Smooth muscle cell of the brain vasculature (primary cell): ENCODE data around the gene MST1R.

ENCODE experiments used
- DNase-seq: peaks from one replicate; pipeline ENCODE4 v3.0.0-alpha.2; 2012; ENCODE audit warnings: low read depth, low spot score

The MST1R gene

DNA sequence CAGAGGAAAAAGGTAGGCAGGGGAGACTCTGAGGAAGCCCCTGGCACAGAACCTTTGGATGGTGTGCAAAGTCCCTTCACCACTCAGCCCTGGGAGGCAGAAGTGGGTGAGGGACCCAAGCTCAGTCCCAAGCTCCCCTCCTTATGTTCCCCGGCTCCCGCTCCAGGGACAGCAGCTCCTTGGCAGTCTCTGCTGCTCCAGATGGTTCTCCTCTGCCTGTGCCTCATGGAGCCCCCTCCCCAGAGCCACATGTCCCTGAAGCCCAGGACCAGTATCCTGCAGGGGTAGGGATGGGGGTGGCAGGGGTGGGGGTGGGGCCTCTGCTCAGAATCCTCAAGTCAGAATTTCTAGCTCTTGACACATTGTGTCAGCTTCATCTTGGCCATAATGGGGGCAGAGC, 26.0 kb downstream of the MST1R start:
- no peak for DNase-seq

DNA sequence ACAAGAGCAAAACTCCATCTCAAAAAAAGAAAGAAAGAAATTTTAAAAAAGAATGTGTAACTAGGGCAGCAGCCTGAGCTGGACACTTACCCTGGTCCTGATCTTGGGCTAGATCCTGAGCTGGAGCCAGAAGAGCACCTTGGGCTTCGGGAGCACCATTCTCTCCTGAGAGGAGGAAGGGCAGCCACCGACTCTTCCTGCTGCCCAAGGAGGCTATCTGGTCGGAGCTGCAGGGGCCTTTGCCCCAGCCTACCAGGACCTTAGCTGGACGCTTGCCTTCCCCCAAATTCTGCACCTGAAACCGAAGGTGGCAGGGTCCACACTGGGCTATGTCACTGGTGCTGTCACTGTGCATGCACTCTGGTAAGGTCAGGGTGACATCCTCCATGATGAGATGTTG, 27.1 kb downstream of the MST1R start:
- no peak for DNase-seq

- no peak for DNase-seq
These were observed 30.1 kb downstream of the MST1R start for GRCh38 chr3:49873623-49874022.

GRCh38 chr3:49872801-49873281, 30.8 kb downstream of the MST1R start:
- DNase-seq: no peak

DNA sequence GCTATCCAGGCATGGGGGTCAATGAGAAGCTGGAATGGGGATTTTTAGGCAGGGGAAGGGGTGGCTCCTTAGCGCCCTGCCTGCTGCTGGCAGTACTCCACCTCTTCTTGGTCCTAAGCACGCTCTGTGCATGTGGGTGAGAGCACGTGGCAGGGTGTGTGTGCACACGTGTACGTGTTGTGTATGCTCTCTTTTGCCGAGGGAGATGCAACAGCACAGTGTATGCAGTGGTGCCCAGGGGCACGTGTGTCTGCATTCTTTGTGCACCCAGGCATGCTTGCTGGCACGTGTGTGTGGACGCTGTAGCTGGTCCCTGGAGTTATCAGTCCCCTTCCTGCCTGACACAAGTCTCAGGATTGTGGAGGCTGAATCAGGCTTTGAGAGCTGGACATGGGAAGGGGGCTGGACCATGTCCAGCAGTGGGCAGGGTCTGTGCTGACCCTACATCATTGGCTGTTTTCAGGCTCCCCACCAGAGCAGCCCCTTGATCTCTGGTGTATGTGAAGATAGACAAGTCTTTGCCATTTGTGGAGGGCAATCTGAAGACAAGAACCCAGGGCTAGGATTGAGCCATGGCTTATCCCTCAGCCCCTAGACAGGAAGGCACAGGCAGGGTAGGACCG, 32.0 kb downstream of the MST1R start:
- no peak for DNase-seq

GRCh38 chr3:49869525-49870126, 34.0 kb downstream of the MST1R start, which contains the start of gene CAMKV:
Gene CAMKV (minus strand): TSS chr3:49869906. CDS start chr3:49862388, 7,518 bp downstream.
- DNase-seq: no peak

GRCh38 chr3:49868862-49869466, 34.7 kb downstream of the MST1R start:
- DNase-seq: no peak

- DNase-seq: no peak
These were observed 35.8 kb downstream of the MST1R start for GRCh38 chr3:49867871-49868321.

GRCh38 chr3:49867400-49867799, 36.3 kb downstream of the MST1R start:
- DNase-seq: no peak

- DNase-seq: no peak
These were observed 38.4 kb downstream of the MST1R start for GRCh38 chr3:49865198-49865784.

DNA sequence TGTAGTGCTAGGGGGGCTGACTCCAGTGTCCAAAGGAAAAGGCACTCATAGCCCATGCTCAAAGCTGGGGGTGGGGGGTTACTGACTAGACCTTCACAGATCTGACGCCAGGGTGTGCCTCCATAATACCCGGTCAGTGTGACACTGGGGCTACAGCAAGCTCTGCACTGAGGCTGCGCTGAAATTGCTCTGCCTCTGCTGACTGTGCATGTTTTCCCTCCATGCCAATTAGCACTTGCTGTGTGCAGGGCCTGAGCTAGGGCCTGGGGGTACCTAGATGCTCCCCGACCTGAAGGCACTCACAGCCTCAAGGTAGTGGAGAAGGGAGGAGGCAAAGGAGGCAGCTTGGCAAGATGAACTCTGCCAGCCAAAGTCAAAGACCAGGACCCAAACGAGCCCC, 39.2 kb downstream of the MST1R start:
- no peak for DNase-seq

DNA sequence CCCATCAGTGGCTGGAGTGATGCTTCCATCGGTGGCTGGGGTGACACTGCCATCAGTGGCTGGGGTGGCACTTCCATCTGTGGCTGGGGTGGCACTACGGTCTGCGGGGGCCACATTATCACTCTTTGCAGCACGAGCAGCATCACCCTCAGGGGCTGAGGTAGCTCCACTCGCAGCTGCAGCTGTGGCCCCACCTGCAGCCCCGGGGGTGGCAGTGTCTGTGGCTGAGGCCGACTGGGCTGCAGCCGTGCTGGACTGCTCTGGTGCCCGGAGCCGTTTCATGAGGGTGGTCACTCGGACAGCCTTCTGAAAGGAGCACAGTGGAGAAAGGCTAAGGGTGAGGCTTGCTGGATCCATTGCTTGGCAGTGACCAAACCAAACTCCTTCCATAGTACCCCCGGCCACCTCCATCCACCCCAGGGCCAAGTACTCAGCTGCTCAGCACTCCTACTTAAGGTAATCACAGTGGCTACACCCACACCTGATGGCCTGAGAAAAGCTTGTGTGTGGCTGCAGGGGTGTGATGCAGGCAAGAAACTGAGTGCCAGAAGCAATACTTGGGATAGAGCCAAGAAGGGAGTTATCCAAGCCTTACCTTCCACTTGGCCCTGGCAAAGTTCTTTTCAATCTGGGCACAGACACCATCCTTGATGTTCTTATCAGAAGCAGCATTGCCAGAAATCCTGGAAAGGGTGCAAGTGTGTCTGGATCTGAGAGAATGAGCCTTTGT, 43.9 kb downstream of the MST1R start:
- DNase-seq: no peak

DNA sequence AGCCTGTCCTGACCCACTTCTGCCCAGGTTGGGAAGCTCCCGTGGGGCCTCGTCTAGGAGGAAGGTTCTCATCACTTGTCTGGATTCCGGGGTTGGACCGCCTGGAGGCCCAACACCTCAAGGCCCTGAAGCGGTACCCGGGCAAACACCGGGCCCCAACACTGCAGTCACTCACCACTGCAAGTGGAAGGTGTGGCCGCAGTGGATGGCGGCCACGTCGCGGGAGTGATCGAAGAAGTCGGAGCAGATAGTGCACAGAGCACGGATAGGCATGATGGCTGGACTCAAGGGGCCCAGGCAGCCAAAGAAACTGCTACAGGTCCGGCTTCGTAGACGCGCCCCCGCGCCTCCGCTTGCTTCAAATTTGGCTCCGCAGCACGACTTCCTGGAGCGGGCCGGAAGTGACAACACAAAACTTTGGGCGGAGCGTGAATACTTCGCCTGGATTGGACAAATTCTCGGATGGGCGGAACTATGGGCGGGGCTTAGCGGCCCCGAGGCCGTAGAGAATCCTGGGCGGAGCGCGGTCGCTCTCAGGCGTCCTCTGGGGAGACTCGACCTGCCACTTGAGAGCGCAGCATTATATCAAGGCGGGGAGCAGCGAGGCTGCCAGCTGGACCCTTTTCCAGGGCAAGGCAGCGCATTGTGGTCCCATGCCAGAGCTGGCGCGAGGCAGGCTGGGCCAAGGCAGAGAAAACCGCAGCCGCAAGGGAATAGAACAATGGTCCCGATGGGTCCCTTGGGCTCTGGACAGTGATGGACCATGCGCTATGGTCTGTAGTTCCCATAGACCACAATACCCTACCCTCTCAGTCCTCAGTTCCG, 47.3 kb downstream of the MST1R start, which contains the start of gene TRAIP:
TSS of gene TRAIP (minus strand) at position 384 of the 825 bp plus-strand sequence. CDS start at position 273, 111 bp downstream.
- DNase-seq: peak; percentile 78

DNA sequence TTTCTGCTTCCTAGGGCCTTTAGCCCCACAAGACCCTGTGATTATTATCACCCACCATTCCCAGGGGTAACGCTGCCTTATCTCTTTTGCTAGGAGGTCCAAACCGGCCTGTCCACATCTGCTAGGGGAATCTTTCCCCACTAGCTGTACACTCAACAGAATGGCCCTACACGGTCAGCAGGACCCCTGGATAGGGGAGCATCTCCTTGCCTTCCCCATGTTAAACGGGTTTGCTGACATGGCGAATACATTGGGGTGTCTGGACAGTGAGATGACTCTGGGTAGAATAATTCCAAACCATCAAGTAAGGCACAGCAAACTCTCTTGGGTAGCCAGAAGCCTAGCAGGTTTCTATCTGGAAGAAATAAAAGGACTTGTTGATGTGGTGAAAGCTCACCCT, 48.0 kb downstream of the MST1R start:
- DNase-seq: no peak

GRCh38 chr3:49845694-49846093, 58.0 kb downstream of the MST1R start:
- no peak for DNase-seq

DNA sequence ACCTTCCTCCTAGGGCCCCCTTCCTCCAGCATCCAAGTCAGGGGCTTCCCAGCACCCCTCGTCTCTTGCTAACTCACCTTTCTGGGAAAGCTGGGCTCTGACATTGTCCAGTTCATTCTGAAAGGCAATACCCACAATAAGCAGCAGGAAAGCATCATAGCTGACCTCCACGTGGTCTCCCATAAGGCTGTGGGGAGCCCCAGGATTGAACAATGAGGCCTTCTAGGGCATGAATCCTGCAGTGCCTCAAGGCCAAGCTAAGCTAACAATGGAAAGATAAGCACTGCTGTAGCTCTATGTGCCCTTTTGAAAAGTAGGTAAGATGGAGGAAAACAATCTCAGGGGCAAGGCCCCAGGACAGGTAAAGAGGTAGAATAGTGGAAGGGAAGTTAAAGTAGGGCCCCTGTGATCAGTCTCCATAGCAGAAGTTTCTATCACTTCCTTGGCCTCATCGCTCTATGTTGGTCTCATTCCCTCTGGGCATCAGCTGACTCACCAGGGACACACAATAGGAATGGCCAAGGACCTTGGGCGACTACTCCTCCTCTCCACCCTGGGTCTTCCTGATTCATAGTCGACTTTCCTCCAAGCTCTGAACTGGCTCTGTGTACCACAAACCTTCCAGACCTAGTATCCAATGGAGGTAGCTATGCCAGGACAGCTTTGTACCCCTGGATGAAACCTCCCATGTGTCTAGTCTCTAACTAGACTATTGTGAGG, 59.0 kb downstream of the MST1R start:
- no peak for DNase-seq

DNA sequence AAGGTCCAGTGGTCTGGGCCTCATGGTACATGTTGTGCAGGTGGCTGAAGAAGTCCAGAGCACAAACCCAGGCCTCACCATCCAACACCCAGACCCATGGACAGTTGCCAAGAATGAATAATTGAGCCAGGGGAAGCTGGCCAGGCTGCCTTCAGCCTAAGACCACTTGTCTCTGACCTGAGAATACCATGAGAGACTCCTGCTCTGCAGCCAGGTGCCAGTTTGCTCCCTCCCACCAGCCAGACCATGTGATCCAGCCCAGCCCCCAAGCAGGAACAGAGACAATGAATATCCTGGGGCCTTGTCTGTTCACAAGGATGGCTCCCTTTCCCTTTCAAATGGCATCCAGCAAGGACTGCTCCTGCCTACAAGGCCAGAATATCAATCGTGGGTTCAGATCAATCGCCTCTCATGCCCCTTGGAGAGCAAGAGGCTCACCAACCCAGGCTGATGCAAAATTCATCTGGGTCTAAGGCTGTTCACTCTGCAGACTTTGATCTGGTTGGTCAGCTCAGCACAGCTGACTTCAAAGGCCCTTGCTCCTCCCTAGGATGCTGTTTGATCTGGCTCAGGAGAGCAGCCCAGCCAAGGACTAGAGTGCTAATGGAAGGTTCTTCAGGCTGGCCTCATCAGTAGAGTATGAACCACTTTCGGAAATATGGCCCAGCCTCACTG, 60.7 kb downstream of the MST1R start:
- DNase-seq: no peak

DNA sequence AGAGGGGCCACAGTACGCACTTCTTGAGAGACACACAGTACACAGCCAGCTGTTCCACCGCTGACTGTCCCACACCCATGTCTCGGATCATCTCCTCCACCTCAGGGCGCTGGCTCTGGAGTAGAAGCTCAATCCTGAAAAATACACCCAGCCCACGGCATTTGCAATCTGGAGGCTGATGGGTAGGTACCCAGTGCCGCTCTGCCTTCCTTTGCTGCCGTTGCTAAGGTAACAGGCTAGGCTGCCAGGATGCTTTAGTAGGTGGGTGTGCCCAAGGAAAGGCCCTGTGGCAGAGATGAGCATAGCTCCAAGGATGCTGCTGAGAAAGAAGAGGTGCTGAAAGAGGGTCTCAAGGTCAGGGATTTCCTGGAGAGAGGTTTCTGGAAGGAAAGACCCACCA, 61.9 kb downstream of the MST1R start:
- no peak for DNase-seq

DNA sequence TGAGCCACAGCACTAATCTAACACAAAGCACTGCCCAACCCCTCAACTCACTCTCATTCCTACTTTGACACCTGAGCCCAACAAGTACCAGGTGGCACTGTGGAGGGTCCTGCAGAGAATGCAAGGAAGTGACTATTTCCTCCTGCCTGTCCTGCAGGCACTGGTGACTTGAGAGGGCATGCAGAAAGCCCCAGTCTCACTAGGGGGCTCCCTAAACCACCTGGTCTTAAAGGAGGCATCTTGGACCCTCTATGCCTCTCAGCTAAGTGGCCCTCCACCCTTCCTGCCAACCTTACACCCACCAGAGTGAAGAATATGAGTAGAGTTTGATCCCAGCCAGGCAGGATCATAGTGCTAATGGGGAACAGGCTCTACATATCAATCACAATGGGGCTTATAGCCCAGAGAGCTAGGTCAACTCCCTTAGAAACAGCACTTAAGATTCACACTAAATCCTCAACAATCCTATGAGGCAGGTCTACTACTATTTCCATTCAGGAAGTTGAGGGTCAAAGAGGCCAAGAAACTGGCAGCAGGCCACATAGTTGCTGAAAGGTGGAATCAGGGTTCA, 62.5 kb downstream of the MST1R start:
- DNase-seq: no peak
